H9 (cell line): ENCODE data around the gene TEAD2. TPM values are rescaled to one million over a fixed set of nuclear protein-coding genes. Genes with fewer than 3 reads are reported as not detected.
"Not testable (repeated sequence)": the region's sequence is repeated elsewhere in the genome, so short reads cannot be mapped to it uniquely, and the experiment has no call there.

ENCODE experiments used
- DNase-seq: peaks from one replicate; pipeline ENCODE4 v3.0.0-alpha.2; 2017
- H2AFZ ChIP-seq: one replicate; pipeline ENCODE4 v1.6.1; 2013; ENCODE audit warnings: mild to moderate bottlenecking, low read length, control low read depth, moderate library complexity
- H2AK5ac ChIP-seq: 2 replicates; pipeline ENCODE4 v1.6.1; 2013; ENCODE audit warnings: low read length, control low read depth, mixed read lengths; ENCODE audit not compliant: insufficient read length
- H2BK120ac ChIP-seq: one replicate; pipeline ENCODE4 v1.6.1; 2013; ENCODE audit warnings: low read depth, mild to moderate bottlenecking, low read length, control low read depth, inconsistent platforms; ENCODE audit not compliant: poor library complexity, severe bottlenecking
- H2BK12ac ChIP-seq: 2 replicates; pipeline ENCODE4 v1.6.1; 2013; ENCODE audit warnings: low read length, control low read depth, mixed read lengths, low read depth; ENCODE audit not compliant: insufficient read length
- H2BK15ac ChIP-seq: 2 replicates; pipeline ENCODE4 v1.6.1; 2013; ENCODE audit warnings: low read depth, low read length, control low read depth
- H2BK20ac ChIP-seq: one replicate; pipeline ENCODE4 v1.6.1; 2013; ENCODE audit warnings: low read depth, mild to moderate bottlenecking, low read length, control low read depth, inconsistent platforms; ENCODE audit not compliant: poor library complexity, severe bottlenecking
- H2BK5ac ChIP-seq: 2 replicates; pipeline ENCODE4 v1.6.1; 2013; ENCODE audit warnings: low read length, control low read depth, mixed read lengths; ENCODE audit not compliant: insufficient read length
- H3K14ac ChIP-seq: 2 replicates; pipeline ENCODE4 v1.6.1; 2013; ENCODE audit warnings: low read length, control low read depth; ENCODE audit not compliant: insufficient read depth
- H3K18ac ChIP-seq: 2 replicates; pipeline ENCODE4 v1.6.1; 2013; ENCODE audit warnings: low read depth, mild to moderate bottlenecking, mixed read lengths, low read length, control low read depth; ENCODE audit not compliant: insufficient read length
- H3K23ac ChIP-seq: 2 replicates; pipeline ENCODE4 v1.6.1; 2013; ENCODE audit warnings: low read length, control low read depth, mixed read lengths, low read depth; ENCODE audit not compliant: insufficient read length
- H3K23me2 ChIP-seq: 2 replicates; pipeline ENCODE4 v1.6.1; 2013; ENCODE audit warnings: low read depth, mild to moderate bottlenecking, mixed read lengths, low read length, control low read depth; ENCODE audit not compliant: insufficient read length, poor library complexity, severe bottlenecking
- H3K27ac ChIP-seq: 2 replicates; pipeline ENCODE4 v1.5.1; 2013; ENCODE audit warnings: low read length, control low read depth, mixed read lengths, low read depth; ENCODE audit not compliant: insufficient read length
- H3K27me3 ChIP-seq: 2 replicates; pipeline ENCODE4 v1.6.1; 2013; ENCODE audit warnings: low read length, control low read depth, inconsistent platforms; ENCODE audit not compliant: insufficient read depth
- H3K4ac ChIP-seq: 2 replicates; pipeline ENCODE4 v1.6.1; 2013; ENCODE audit warnings: low read depth, mild to moderate bottlenecking, control low read depth, inconsistent platforms, low read length, moderate library complexity
- H3K4me1 ChIP-seq: 2 replicates; pipeline ENCODE4 v1.6.1; 2013; ENCODE audit warnings: low read length, control low read depth, inconsistent platforms; ENCODE audit not compliant: insufficient read depth
- H3K4me2 ChIP-seq: 2 replicates; pipeline ENCODE4 v1.6.1; 2013; ENCODE audit warnings: low read length, control low read depth, mixed read lengths; ENCODE audit not compliant: insufficient read length, insufficient read depth
- H3K56ac ChIP-seq: 2 replicates; pipeline ENCODE4 v1.6.1; 2013; ENCODE audit warnings: low read depth, mild to moderate bottlenecking, mixed read lengths, low read length, control low read depth; ENCODE audit not compliant: insufficient read length
- H3K79me1 ChIP-seq: 2 replicates; pipeline ENCODE4 v1.6.1; 2013; ENCODE audit warnings: low read depth, mild to moderate bottlenecking, moderate library complexity, low read length, control low read depth, inconsistent platforms; ENCODE audit not compliant: insufficient read depth, poor library complexity, severe bottlenecking
- H3K79me2 ChIP-seq: 2 replicates; pipeline ENCODE4 v1.6.1; 2013; ENCODE audit warnings: low read length, control low read depth, inconsistent platforms; ENCODE audit not compliant: insufficient read depth
- H3K9ac ChIP-seq: 2 replicates; pipeline ENCODE4 v1.6.1; 2013; ENCODE audit warnings: low read length, control low read depth, mixed read lengths; ENCODE audit not compliant: insufficient read length; ENCODE audit errors: extremely low read depth
- H3K9me3 ChIP-seq: one replicate; pipeline ENCODE4 v1.6.1; 2013; ENCODE audit warnings: low read depth, low read length, inconsistent platforms; ENCODE audit not compliant: control insufficient read depth
- H3T11ph ChIP-seq: one replicate; pipeline ENCODE4 v1.6.1; 2013; ENCODE audit warnings: mild to moderate bottlenecking, low read length, control low read depth, inconsistent platforms
- H4K20me1 ChIP-seq: one replicate; pipeline ENCODE4 v1.6.1; 2013; ENCODE audit not compliant: control insufficient read depth, insufficient read length, insufficient read depth
- H4K5ac ChIP-seq: 2 replicates; pipeline ENCODE4 v1.6.1; 2013; ENCODE audit warnings: low read depth, mild to moderate bottlenecking, mixed read lengths, low read length, control low read depth; ENCODE audit not compliant: insufficient read length
- H4K8ac ChIP-seq: replicated peaks from 2 replicates; pipeline ENCODE4 v1.6.1; 2013; ENCODE audit warnings: low read length, control low read depth, mixed read lengths, low read depth; ENCODE audit not compliant: insufficient read length
- H4K91ac ChIP-seq: 2 replicates; pipeline ENCODE4 v1.6.1; 2013; ENCODE audit warnings: low read depth, mild to moderate bottlenecking, moderate library complexity, mixed read lengths, low read length, control low read depth; ENCODE audit not compliant: insufficient read length
- H3K27ac Mint-ChIP-seq, 3 experiments: 2 replicates in 2 of 3; 3 replicates in 1 of 3; pipeline ENCODE4 v1.8.0; 2020 to 2021; ENCODE audit warnings: mixed read lengths in 3 of 3, mild to moderate bottlenecking in 1 of 3, moderate library complexity in 1 of 3
- H3K27me3 Mint-ChIP-seq: 2 replicates; pipeline ENCODE4 v1.8.0; 2021; ENCODE audit warnings: low read depth, mild to moderate bottlenecking, moderate library complexity, mixed read lengths
- H3K36me3 Mint-ChIP-seq, 3 experiments: 2 replicates in 2 of 3; 3 replicates in 1 of 3; pipeline ENCODE4 v1.8.0; 2020 to 2021; ENCODE audit warnings: low read depth in 3 of 3, mixed read lengths in 3 of 3; ENCODE audit not compliant: insufficient read depth in 1 of 3
- H3K4me1 Mint-ChIP-seq, 2 experiments: 2 replicates each; pipeline ENCODE4 v1.8.0; 2020; ENCODE audit warnings: mixed read lengths in 2 of 2
- H3K4me3 Mint-ChIP-seq, 2 experiments: 2 replicates in 1 of 2; 3 replicates in 1 of 2; pipeline ENCODE4 v1.8.0; 2020 to 2021; ENCODE audit warnings: mild to moderate bottlenecking in 2 of 2, mixed read lengths in 2 of 2, moderate library complexity in 1 of 2
- H3K9me3 Mint-ChIP-seq, 2 experiments: 2 replicates in 1 of 2; 3 replicates in 1 of 2; pipeline ENCODE4 v1.8.0; 2020; ENCODE audit warnings: mild to moderate bottlenecking in 2 of 2, mixed read lengths in 2 of 2, moderate library complexity in 1 of 2
- WGBS: extraction: QIAGEN DNeasy Blood & Tissue Kit; methylation state at CpG from one replicate; pipeline ENCODE4 v1.1.7; 2013; ENCODE audit warnings: missing lambda C conversion rate, low lambda C conversion rate, mixed read lengths; ENCODE audit not compliant: insufficient read length; ENCODE audit errors: extremely low coverage; 5-methylcytosine and 5-hydroxymethylcytosine counted together
- total RNA-seq: library from RNA; stranded (reverse); gene quantifications from 2 replicates; pipeline ENCODE4 v1.2.1, GENCODE V29; 2021
- TF ChIP-seq, protein P1 (sequence below): fragments of 200-600 bp; sonication (generic); conservative IDR thresholded peaks from 3 replicates; pipeline ENCODE4 v1.8.0; 2021; ENCODE audit warnings: antibody characterized with exemption, mild to moderate bottlenecking

Gene TEAD2
- total RNA-seq, 1 experiment from 2014 or later: 126 TPM

DNA sequence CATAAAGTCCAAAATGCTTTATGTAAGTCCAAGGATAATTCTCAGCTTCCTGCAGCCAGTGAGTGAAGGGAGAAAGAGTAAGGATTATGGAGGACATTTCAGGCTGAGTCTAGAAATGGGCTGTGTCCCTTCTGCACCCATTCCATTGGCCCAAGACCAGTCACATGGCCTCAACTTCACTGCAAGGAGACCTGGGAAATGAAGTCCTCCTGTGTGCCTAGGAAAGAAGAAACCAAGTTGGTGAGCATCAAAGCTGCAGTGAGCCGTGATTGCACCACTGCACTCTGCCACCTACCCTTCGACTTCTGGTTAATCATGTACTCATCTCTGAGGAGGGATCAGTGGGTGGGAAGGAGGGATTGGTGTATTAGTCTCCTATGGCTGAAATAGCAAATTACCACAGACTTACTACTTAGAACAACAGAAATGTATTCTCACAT is 30.6 kb downstream of the TEAD2 start:
- Histone ChIP-seq H2BK15ac (no peak overlapping the region), H4K20me1 (no peaks in the 10 kb centered on the region), H2AK5ac (no peak overlapping the region), H3K4me1 (no peaks in the 10 kb centered on the region; the same call in 1 of the 2 replicates), H2BK12ac (no peak overlapping the region), H3K14ac (no peak overlapping the region), H4K5ac (no peak overlapping the region), H4K8ac (no peak overlapping the region), H3K27me3 (no peaks in the 10 kb centered on the region), H3K79me1 (no peaks in the 10 kb centered on the region), H2BK5ac (no peak overlapping the region), H2BK120ac (no peak overlapping the region), H3K4ac (no peak overlapping the region), H3K18ac (no peak overlapping the region), H3K9me3 (no peaks in the 10 kb centered on the region), H3K56ac (no peak overlapping the region), H3K23ac (no peak overlapping the region), H3T11ph (no peak overlapping the region), H2BK20ac (no peak overlapping the region), H3K9ac (no peak overlapping the region), H3K27ac (no peak overlapping the region), H2AFZ (no peak overlapping the region), H3K4me2 (no peak overlapping the region), H3K79me2 (no peaks in the 10 kb centered on the region), H4K91ac (no peak overlapping the region), H3K23me2 (no peaks in the 10 kb centered on the region)
- Mint-ChIP-seq H3K36me3 (peaks cover 3 to 44% (median 11%) of the 10 kb centered on the region in 3 experiments; a peak in 5 of 7 replicates), H3K27me3 (peaks cover 2% of the 10 kb centered on the region), H3K27ac (no peak overlapping the region), H3K4me3 (no peak overlapping the region), H3K4me1 (peaks cover 11 to 13% of the 10 kb centered on the region in 2 experiments), H3K9me3 (no peaks in the 10 kb centered on the region)
- WGBS: no CpG with 5 or more reads among the region's 2 CpGs
- peak; percentile 71 for DNase-seq
- TF ChIP-seq, protein P1, sequence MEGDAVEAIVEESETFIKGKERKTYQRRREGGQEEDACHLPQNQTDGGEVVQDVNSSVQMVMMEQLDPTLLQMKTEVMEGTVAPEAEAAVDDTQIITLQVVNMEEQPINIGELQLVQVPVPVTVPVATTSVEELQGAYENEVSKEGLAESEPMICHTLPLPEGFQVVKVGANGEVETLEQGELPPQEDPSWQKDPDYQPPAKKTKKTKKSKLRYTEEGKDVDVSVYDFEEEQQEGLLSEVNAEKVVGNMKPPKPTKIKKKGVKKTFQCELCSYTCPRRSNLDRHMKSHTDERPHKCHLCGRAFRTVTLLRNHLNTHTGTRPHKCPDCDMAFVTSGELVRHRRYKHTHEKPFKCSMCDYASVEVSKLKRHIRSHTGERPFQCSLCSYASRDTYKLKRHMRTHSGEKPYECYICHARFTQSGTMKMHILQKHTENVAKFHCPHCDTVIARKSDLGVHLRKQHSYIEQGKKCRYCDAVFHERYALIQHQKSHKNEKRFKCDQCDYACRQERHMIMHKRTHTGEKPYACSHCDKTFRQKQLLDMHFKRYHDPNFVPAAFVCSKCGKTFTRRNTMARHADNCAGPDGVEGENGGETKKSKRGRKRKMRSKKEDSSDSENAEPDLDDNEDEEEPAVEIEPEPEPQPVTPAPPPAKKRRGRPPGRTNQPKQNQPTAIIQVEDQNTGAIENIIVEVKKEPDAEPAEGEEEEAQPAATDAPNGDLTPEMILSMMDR: no peak

DNA sequence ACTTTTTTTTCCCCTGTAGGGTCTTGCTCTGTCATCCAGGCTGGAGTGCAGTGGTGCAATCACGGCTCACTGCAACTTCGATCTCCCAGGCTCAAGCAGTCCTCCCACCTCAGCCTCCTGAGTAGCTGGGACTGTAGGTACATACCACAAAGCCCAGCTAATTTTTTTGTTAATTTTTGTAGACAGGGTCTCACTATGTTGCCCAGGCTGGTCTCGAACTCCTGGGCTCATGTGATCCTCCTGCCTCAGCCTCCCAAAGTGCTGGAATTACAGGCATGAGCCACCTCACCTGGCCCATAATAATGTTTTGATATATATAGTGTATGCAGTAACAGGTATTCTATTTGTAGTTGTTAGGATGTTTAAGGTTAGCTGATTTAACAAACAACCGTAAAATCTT is 31.0 kb downstream of the TEAD2 start:
- H2AFZ ChIP-seq, H3K79me2 ChIP-seq, H3K14ac ChIP-seq, H3K56ac ChIP-seq, H3K23ac ChIP-seq, H3K27me3 Mint-ChIP-seq, H3K4ac ChIP-seq, H4K20me1 ChIP-seq, DNase-seq, H3K4me2 ChIP-seq, H2AK5ac ChIP-seq, H3K79me1 ChIP-seq, H4K8ac ChIP-seq, H3K4me1 ChIP-seq, H3K27ac Mint-ChIP-seq, H4K91ac ChIP-seq, H2BK12ac ChIP-seq, H3K9me3 ChIP-seq, H3K4me3 Mint-ChIP-seq, H3K23me2 ChIP-seq, H3K27me3 ChIP-seq, H3K9ac ChIP-seq, H2BK15ac ChIP-seq, H3K18ac ChIP-seq, H2BK20ac ChIP-seq, H3K27ac ChIP-seq, H3T11ph ChIP-seq, H3K9me3 Mint-ChIP-seq, H2BK120ac ChIP-seq, H4K5ac ChIP-seq, H2BK5ac ChIP-seq: not testable (repeated sequence)
- Mint-ChIP-seq H3K4me1 (peaks cover 11 to 13% of the 10 kb centered on the region in 2 experiments), H3K36me3 (peaks cover 3 to 42% (median 11%) of the 10 kb centered on the region in 3 experiments; a peak in 5 of 7 replicates)
- WGBS: no CpG with 5 or more reads among the region's 4 CpGs
